NCI-H2107 treated with DMSO at 0.1 percent for 48 hours (cell line): ENCODE data around the gene HMCES.

ENCODE experiments used
- DNase-seq: peaks from one replicate; lab custom pipeline; 2025; ENCODE audit not compliant: unreplicated experiment; lab: John Stamatoyannopoulos, UW

The HMCES gene

DNA sequence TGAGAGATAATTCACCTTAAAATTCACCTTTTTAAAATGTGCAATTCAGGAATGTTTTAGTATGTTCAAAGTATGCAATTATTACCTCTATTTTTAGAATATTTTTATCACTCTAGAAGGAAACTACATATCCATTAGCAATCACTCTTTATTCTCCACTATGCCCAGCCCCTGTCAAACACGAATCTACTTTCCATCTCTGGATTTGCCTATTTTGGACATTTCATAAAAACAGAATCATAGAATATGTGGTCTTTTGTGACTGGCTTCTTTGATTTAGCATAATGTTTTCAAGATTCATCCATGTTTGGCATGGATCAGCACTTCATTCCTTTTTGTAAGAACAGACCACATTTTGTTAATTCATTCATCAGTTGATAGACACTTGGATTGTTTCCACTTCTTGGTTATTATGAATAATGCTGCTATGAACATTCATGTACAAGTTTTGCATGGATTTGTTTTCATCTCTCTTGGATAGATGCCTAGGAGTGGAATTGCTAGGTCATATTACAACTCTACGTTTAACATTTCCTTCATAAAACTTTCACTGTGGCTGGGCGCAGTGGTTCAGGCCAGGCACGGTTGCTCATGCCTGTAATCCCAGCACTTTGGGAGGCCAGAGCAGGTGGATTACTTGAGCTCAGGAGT is 12.7 kb downstream of the HMCES start:
- DNase-seq = no peak

- DNase-seq = no peak
Observed at GRCh38 chr3:129295286-129295685, 16.6 kb downstream of the HMCES start.

DNA sequence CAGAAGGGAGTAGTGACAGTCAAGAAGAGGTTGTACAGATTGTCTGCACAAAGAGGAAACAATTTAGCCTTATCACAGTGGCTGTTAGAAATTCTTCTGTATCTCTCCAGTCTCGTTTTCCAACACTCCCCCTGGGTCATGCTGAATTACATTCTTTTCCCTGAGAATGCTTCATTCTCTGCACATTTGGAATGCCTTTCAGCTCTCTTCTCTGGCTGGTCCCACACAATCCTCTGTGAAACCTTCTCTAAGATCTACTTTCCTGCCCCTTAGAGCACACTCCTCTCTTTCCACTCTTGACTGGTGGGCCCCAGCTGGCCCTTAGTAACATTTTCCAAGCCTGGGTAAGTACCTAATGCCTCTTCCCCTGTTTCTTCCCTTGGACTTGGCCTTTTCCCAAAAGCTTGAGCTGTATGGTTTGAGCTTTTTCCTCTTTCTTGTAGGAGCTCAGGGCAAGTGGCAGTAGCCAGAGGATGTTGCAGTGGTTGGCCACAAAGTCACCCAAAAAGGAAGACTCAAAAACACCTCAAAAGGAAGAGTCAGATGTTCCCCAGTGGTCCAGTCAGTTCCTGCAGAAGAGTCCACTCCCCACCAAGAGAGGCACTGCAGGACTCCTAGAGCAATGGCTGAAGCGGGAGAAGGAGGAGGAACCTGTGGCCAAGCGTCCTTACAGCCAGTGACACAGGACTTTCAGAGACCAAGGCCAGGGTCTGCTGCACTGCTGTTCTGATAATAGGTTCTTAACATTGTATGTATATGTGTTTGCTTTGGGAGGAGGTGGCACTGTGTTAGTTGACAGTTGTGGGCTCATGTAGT is 25.7 kb downstream of the HMCES start:
- DNase-seq = no peak

DNA sequence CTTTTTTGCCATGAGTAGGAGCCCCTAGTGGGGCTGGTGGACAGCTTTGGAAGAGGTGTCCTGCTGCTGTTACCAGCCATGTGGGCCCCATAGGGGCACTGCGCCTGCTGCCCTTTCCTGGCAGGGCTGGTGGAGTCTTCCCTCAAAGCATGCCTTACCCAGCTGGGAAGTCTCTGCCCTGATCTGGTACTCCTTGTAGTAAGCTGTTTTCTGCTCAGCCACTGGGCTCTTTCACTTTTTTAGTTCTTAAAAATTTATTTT is 26.2 kb downstream of the HMCES start:
- DNase-seq = no peak

GRCh38 chr3:129305592-129306091 is 27.0 kb downstream of the HMCES start:
- DNase-seq = peak; percentile 46

- DNase-seq = no peak
Observed at GRCh38 chr3:129308636-129309035, 30.0 kb downstream of the HMCES start.

DNA sequence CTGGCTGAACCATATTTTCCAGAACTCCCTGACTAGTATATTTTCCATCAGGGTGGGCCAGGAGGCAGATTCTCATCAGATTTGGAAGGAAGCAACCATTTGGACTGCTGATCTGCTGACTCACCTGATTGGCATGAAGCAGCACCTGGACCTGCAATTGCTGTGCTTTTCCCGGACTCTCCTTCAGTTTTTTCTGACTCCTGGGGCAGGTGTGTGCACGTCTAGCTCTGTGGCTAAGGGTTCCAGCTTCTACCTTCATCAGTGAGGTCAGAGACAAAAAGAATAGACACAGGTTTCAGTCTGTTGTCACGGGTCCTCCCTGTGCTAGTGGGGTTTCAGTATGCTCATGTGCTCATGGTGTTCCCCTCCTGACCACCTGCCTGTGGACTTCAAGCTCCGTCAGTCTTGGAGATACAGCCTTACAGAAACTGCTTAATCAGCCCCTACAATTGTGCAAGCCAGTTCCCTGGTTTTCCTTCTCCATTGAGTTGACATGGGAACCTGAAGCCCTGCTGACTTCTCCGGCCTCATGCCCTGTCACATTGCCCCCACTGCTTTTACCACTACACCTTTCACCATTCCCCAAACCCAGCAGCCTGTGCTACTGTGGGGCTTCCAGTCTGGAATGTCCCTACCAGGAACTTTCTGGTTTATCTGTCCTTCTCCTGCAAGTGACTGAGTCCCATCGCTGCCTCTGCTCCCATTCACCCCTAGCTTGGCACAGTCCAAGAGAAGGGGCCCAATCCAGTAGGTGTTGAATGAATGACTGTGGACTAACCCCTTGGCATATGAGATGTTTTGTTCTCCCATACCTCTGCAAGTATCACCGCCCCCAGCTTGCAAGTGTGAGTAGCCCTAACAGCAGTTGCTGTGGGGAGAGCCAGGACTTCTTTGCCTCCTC is 31.7 kb downstream of the HMCES start:
- peak; percentile 60 for DNase-seq

GRCh38 chr3:129311054-129311902 is 32.6 kb downstream of the HMCES start:
- DNase-seq = no peak

DNA sequence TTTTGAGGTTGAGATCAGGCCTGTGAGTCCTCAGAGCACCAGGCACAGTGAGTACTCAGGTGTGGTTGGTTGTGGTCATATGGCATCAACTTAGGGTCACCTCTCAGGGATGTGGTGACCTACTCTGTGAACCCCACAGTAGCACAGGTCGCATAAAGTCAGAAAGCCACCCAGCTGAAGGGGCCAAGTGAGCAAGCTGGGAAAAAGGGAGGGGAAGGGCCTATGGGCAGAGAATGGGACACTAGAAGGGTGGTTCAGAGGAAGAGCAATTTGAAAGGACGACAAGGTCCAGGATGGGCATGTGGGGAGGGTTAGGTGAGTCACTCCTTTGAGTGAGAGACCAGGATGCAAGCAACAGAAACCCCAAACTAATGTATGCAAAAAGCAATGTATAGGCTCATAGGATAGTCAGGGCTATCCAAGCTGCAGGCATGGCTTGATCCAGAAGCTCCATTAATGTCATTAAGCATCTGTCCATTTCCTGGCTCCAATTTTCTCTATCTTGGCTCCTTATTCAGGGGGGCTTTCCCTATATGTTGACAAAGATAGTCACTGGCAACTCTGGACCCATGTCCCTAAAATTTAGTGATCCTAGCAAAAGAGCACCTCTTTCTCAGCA is 33.5 kb downstream of the HMCES start:
- no peak for DNase-seq

DNA sequence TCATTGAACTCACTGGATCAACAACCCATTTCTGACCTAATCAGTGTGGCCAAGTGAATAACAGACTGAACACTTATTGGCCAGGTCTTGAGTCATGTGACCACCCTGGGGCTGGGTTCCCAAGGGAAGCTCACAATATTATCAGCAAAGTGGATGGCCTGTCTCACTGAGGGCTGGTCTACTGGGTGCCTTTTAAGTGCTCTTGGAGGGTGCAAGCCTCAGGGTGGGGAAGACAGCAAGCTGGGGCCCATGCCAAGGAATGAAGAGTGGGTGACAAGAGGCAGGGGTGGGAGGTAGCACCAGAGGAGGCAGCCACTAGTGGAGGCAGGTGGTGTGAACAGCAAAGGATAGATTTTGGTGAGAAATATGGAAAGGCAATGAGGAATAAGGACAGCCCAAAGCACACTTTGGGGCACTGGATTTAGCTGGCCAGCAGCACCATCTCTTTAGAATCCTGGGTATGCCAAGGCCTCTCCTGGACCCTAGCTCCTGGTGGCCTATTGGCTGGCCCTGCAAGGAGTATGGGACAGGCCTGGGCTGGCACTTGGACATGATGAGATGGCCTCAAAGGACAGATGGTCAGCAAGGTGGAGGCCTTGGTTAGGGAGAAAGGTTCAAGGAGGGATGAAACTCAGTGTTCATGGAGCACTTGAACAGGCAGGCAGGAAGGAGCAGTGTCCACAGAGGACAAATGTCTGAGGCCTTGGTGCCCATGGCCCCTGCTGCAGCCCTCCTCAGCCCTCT is 34.2 kb downstream of the HMCES start:
- no peak for DNase-seq

GRCh38 chr3:129313415-129313664 is 34.7 kb downstream of the HMCES start:
- DNase-seq = no peak

DNA sequence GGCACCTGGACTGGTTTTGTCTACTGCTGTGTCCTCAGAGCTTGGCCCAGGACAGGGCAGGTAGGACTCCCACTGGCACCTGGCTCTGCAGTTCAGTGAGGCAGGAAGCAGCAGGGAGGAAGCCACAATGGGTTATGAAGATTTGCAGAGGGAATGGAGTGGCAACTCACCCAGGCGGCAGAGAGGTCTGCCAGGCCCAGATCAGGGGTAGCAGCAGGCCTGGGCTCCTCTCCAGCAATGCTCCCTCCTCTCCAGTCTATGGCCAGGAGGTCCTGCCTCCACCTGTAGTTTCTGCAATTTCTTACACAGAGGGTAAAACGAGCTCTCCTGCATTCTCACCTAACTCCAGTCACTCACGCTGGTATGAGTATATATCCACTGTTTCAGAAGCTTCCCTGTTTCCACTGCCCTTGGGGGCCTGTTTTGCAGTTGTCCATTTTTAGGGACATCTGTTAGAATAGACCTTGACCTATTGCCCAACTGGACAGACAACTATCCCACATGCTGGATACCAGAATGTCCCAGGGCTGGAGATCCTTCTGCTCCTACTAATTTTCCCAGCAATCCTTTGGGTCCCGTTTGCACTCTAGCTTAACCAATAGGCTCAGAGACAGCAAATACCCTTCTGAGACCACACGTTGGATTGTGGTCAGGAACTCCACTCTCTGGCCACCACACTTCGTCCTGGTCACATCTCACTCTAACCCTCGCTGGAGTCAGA is 35.2 kb downstream of the HMCES start:
- peak; percentile 33 for DNase-seq

- peak; percentile 82 for DNase-seq
Observed at GRCh38 chr3:129314386-129315222, 35.9 kb downstream of the HMCES start.

- DNase-seq = no peak
Observed at GRCh38 chr3:129315223-129315997, 36.7 kb downstream of the HMCES start.

- no peak for DNase-seq
Observed at GRCh38 chr3:129315998-129316247, 37.3 kb downstream of the HMCES start.

DNA sequence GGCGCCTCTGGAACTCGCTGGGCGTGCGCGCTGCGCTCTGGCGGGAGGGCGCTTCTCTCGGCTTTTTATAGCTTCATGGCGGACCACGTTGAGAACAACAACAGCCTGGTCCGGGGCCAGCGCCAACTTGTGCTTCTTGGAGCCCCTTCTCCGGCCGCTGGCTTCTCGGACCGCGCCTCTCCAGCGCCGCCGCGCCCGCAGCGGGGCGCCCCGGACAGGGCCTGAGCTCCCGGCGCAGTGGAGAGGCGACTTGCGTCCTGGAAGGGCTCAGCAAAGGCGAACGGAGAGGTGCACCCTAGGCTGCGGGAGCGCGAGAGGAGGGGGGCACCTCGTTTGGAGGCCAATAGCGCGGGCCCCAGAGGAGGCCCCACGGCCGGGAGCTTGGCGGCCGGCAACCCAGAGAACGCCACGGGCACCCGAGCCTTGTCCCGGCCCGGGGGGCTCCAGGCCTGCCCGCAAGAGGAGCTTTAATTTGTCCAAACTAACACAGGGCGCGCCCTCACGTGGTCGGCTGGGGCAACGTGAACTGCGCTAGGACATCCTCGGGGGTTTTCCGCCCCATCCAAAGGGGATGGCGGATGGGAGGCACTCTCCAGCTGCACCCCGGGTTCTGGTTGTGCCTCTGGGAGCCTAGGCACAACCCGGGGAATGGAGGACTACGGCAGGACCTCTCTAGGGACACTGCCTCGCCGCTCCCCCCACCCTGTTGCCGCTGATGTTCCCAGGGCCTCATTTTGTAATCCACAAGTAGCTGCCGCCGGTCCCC is 37.8 kb downstream of the HMCES start:
- peak; percentile 37 for DNase-seq
